HK-2 (cell line): Measurements from ENCODE around the gene NUAK1.
A peak's percentile ranks its signal among the peaks of the same experiment; 100 is the strongest.
"Not testable (repeated sequence)": the region's sequence is repeated elsewhere in the genome, so short reads cannot be mapped to it uniquely, and the experiment has no call there.

ENCODE experiments used
- DNase-seq: peaks from one replicate; pipeline ENCODE4 v3.0.0-alpha.2; 2018; ENCODE audit not compliant: unreplicated experiment

Gene NUAK1

DNA sequence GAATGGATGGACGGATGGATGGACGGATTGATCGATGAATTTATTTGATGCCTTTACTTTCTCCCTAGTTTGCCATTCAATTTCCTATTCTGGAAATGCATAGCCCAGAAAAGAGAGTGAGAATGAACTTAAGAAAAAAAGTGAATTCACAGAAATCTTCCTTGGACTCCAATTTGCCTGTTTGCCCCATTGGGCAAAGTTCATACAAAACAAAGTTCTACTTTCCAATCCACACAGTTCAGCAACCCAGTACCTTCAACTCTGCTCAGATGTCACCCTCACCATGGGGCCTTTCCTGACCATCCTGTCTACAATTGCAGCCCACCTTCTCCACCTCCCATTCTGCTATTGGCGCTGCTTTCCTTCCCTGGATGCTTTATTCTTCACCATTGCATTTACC lies 8.2 kb upstream of the NUAK1 start:
- no peak for DNase-seq

DNA sequence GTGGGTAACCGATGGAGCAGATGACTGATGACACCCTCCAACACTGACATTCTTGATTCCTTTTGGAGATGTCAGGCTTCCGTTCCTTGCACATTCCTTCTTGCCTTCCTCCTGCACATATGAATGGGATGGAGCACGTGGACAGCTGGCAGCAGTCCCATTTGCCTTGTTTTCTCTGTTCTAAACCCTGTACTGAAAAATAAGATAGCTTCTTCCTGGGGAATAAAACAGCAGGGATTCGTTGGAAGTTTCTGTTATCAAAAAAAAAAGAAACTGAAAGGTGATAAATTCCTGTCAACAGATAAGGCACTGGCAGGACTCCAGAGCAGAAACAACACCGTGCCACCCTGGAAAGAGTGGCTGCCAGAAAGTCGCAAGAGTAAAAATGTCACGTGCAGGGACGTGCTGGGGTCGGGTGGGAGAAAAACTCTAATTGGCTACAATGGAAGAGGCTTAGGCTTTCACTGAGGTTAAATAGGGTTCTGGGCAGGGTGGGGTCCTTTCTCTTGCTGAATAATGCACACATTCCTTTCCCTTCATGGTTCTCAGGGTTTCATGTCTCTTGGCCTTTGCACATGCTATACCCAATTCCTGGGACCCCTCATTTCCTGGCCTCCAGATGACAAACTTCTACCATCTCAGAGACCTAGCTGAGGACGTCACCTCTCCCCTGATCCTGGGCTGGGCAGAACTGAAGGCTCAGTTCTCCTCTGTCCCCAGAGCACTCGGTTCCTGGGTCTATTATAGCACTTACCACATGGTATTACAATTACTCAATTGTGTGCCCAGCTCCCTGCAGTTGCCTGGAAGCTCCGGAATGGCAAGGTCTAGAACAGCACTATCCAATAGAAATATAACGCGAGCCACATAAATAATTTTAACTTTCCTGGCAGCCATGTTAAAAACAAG lies 7.0 kb upstream of the NUAK1 start:
- no peak for DNase-seq

DNA sequence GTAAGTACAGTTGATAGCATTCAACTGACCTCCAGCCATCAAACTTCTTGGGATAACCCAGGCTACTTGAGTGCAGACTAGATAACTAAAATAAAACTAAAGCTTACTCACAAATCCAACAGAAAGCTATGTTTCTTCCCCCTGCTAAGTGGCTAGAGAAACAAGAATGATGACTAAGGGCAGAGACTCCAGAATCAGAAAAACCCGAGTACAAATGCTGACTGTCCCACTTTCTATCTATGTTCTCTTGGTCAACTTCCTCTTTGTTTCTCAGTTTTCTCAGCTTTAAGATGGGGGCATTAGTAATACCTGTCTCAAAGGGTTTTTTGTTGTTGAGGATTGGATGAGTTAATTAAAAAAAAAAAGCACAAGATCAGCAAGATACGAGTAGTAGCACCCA lies 6.1 kb upstream of the NUAK1 start:
- no peak for DNase-seq

DNA sequence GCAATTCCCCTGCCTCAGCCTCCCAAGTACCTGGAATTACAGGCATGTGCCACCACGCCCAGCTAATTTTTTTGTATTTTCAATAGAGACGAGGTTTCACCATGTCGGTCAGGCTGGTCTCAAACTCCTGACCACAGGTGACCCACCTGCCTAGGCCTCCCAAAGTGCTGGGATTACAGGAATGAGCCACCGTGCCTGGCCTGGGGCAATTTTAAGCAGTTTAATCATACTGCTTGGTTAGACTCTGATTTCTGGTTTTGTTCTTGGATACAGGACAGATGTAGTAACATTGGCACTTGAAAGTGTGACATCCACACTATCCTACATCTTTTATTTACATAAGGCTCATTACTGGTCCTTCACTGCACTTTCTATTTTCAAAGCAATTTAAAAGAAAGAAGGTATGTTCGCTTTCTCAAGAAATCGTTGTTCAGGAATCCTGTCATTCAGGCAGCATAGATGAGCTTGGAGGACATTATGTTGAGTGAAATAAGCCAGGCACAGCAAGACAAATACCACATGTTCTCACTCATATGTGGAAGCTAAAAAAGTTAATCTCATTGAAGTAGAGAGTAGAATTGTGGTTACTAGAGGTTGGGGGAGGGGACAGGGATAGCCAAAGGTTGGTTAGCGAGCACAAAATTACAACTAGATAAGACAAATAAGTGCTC lies 4.0 kb upstream of the NUAK1 start:
- DNase-seq, result no peak

DNA sequence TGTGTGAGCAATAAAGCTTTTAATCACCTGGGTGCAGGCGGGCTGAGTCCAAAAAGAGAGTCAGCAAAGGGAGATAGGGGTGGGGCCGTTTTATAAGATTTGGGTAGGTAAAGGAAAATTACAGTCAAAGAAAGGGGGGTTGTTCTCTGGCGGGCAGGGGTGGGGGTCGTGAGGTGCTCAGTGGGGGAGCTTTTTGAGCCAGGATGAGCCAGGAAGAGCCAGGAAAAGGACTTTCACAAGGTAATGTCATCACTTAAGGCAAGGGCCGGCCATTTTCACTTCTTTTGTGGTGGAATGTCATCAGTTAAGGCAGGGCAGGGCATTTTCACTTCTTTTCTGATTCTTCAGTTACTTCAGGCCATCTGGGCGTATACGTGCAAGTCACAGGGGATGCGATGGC lies 3.2 kb upstream of the NUAK1 start:
- DNase-seq, result not testable (repeated sequence)

DNA sequence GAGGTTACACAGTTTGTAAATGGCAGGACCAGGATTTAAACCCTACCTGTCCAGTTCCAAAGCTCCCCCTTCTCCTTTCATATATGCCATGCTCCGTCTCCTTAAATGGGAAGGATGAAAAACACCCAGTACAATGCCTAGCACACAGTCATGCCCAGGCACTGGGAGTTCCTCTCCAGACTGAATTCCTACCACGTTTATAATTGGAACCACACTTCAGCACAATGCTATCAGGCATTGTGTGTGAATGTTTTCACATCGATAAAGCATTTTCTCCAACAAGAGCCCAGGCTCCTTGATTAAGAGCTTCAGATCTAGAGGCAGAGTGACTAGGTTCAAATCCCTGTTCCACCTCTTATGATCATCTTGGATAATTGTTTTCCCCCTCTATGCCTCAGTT lies 2.7 kb upstream of the NUAK1 start:
- no peak for DNase-seq

DNA sequence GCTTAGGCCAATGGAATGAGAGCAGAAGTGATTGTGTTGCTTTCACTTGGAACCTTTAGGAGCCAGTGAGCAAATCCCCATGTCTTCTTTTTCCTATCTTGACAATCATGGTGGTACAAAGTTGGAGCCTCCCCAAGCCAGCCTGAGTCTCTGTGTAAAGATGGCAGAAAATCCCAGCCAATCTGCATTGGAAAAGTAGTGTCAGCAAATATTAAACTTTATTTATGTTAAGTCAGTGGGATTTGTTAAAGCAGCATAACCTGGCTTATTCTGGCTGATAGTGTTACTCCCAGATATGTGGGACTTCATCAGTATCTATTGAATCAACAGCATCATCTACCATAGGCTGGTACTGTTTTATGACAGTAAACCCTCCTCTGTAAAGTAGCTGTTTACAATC lies 2.2 kb upstream of the NUAK1 start:
- DNase-seq, result no peak

DNA sequence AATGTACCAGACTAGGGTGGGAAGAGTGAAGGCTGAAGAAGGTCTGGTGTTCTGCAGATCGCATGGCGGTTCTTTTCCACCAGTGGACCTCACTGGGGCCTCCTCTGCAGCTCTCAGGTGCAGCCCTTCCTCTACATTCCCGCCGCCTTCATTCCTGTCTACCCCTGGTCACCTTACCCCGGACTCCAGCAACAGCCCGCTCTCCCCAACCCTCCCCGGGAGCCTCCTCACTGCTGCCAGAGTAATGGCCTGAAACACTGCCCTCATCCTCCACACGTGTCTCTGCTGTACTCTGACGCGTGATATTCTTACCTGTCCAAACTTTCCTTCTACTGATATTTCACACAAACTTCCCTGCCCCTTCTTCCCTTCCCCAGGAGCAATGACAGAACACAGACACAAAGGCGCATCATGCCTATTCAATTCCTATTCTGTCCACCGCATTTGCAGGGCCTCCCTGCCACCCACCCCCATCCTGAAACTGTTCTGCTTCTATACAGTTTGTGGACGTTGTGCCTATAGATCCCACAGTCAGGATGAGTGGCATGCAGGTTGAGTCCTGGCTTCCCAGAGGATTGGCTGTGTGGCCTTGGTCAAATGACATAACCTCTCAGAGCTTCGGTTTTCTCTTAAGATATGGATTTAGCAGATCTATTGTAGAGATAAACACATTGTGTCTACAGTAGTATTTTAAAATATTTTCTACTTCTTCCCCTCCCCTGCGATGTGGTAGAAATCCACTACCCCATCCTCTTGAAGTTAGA lies 1.7 kb upstream of the NUAK1 start:
- DNase-seq, result peak; percentile 28

DNA sequence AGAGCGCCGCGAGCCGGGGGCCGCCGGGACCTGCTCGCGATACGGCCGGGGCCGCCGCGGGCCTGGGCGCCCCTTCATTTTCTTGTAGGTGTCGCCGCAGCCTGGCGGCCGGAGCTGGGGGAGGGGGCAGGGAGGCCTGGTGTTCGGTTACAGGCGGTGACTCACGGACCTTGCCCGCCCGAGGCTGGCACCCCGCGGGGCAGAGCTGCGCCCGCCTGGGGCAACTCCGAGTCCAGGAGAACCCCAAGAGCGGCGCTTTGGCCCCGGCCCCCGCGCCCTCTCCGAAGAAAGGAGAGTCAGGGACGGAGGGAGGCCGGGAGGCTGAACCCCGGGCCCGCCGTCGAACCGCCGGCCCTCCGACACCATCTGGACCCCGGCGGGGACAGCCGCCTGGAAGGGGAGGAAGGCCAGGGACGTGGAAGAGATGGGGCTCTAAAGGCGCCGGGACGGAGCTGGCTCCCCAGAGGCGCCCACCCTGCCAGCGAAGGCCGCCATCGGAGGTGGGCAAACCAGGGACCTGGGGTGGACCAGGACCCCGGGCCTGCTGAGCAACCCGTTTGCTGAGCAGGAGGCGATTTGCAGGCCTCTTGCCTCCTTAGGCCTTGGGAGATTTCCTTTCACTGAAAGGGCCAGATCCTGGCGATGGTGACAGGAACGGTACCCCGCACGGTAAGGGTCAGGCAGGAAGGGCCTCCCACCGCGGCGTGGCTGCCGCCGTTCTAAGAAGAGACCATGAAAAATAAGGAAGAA lies 843 bp upstream of the NUAK1 start:
- DNase-seq, result peak; percentile 86

DNA sequence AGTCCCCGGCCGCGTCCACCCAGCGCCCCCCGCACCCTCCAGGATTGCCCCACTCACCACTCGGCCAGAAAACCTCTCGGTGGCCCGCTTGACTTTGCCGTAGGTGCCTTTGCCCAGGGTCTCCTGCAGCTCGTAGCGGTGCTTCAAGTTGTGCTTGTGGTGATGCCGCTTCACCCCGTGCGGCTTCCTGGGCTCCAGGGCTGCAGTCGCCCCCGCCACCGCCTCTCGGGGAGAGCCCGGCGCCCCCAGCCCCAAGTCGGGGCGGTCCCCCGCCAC lies 459 bp downstream of the NUAK1 start:
- peak; percentile 42 for DNase-seq

DNA sequence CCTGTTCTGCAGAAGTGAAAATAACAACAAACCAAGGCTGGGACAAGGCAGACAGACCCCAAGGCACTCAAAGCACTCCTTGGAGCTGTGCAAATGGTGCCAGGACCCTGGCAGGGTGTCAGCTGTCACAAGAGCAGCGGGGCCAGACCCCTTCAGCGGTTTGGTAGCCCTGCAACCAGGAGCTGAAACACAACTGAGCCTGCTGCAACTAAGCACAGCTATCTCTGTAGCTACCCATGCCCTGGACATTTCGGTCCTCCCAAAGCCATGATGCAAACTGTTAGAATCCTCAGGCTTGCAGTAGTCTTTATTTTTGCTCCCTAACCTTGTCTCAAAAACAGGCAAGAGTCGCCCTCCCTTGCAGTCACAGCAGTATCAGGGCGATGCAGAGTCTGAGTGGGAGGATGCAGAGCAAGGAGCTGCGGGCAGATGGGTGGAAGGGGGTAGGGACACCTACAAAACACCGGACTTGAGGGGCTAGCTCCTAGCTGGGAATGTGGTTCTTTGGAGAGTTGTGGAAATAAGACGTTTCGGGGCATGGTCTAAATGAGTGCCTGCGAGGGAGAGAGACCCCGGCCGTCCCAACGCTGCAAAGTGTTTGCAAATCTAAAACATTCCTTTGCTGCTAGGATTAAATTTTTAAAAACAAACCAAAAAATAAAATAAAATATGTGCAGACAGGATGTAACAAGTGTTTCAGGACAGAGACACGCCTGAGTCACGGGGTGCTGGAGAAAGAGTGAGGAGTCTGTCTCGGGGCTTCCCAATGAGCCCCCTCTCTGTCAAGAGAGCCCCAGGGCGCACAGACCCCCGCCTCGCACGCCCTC lies 1.0 kb downstream of the NUAK1 start:
- DNase-seq, result peak; percentile 18

DNA sequence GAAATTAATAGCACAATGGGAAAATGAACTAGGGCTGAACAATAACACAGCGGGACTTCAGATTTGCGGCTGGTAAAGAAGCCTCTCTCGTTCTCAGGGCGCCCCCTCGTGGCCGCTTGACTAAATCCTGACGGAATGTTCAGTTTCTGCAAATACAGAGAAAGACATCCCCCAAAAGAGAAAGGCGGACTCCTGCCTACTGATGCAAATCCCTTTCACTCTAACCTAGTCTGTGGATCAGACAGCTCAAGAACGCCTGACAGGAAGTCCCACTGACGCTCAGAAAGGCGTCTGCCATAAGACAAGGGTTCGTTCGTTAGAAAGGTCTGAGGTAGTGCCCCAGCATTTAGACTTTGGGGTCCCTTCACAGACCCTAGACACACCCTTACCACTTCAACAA lies 2.5 kb downstream of the NUAK1 start:
- DNase-seq, result peak; percentile 89

DNA sequence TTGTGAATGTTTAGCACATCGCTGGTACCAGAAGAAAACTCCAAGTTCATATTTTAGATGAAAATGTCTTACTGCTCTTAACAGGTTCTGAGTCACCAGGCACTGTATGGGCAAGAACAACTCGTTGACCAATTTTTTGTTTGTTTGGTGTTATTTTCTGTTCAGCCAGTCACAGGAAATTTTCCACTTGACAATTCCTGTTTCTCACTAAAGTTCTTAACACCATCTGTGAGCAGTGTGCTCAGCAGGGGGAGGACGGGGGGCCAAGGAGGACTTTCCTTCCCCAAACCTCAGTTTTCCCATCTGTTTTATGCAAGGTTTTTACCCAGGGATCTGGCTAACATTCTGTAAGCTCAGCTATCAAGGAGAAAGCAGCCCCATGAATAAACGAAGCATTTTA lies 3.0 kb downstream of the NUAK1 start:
- no peak for DNase-seq

DNA sequence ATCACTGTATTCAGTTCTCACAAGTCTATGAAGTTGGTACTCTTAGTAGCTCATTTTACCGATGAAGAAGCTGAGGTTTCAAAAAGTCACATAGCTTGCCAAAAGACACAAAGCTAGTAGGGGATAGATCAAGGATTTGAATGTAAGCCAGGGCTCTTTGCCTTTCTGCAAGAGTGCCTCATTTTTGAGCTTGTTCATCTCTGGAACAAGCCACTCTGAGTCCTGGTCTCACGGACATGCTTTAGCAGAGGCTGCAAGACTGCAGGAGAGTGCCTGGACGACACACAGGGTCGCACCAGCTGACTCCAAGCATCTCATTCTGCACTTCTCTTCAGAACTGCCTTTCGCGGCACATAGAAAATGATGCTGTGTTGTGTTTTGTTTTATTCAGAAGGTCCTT lies 3.7 kb downstream of the NUAK1 start:
- no peak for DNase-seq

DNA sequence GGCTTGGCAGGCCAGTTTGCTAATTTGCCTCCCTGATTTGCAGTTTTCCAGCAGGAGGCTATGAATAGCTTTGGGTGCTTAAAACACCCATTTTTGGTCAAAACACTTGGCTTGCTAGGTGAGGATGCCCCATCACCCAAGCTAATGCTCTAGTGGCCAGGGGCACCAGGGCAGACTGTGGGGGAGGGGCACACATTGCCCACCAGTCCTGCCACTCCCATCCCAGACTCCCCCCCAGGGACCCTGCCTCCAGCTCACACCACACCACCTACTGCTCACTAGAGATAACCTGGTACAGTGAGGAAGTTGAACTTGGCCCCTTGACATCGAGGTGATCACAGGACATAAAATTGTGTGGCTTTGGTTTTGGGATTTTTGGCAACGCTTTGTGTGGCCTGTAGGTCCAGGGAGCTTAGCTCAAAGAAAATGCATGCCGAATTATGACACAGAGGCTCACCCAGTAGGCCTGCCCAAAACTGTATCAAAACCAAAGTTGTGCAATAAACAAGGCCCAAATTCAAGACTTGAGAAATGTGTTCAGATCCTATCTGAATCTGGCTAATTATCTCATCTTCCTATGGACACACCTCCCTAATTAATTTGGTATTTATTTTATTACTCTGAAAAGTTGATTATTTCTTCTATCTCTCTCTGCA lies 4.3 kb downstream of the NUAK1 start:
- no peak for DNase-seq

DNA sequence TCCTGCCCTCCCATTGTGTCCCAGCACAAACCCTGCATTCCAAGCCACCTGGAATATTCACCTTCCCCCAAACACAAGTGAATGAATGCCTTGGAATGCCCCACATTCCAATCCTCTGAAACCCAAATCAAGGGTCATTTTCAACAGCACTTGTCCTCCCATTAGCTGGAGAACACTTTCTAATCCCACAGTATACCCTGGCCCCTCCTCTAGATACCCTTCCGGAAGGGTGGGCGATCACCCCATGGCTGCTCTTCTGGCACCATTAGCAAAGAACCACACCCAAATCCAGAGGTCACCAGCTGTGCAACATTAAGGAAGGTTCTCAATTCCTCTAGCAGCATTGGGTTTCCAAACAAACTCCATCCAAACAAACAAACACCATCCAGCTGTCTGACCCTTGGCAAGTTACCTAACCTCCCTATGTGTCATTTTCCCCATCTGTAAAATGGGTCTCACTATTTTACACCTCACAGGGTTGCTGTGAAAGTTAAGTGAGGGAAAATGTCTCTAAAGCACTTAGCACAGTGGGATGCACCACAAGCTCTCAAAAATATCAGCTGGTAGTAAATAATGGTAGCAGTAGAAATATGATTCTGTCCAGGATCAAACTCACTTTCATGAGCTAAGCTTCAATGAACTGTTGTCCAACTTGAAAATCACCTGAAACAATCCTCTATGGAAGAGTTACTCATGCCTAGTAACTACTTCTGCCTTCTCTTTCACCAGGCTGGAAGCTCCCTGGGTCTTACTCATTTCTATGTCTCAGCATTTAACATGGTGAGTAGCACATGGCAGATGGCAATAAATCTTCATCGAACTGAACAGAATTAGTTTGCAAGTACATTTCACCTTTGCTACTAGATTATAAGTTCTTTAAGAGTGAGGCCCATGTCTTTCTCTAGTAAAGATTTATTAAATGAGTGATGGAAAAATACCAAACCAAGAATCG lies 5.3 kb downstream of the NUAK1 start:
- peak; percentile 26 for DNase-seq

DNA sequence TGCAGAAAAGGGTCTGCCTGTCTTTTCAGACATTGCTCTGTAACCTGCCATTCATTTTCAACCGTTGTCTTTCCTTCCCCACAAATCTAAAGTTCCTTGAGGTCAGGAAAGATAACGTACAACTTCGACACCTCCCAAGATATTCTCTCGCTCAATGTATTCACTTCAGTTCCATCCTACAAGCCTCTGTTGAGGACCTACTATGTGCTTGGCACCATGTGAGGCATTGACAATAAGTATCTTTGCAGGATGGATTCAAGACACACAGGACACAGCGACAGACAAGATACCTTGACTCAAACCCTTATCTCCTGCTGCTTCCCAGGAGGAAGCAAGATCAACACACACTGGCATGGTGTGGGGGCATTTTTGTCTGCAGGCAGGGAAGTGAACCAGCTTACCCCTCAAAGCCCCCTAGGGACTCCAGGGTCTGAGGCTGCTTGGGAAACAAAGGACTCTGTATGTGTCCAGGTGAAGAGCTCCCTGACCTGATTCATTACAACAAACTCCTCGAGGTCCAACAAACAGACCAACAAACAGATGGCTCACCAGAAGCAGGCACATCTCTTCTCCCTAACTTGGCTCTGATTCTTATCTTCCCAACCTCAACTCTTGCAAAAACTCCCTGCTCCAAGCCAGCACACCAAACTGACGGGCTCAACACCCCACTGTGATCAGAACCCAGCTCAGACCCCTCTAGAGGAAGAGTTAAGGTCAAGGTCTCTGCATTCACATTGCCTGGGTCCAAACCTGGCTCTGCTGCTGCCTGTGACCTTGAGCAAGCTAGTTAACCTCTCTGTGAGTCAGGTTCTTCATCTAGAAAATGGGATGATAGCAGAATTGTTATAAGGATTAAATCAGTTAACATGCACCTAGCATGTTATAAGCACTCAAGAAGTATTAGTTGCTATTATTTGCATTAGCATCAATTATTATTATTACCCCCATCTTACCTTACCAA lies 6.3 kb downstream of the NUAK1 start:
- DNase-seq, result no peak

DNA sequence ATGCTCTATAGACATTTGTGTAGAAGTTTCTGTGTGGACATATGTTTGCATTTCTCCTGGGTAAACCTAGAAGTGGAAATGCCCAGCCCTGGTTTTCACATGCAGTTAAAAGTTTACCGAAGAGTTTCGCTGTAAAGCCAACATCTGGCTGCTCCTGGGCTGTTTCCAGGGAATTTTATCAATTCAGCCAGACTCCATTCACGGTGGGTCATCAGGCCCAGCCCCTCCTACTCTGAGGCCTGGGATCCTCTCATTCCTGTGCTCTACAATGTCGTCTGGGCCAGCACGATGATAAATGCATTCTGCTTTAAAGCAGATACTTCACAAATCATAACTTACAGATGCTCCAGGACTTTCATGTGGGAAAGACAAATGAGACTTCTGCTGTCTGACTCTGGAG lies 7.1 kb downstream of the NUAK1 start:
- DNase-seq, result no peak
